Epithelial cell of proximal tubule (primary cell): ENCODE results near the gene UBXN2A. TPM values are rescaled to one million over a fixed set of nuclear protein-coding genes. Genes with fewer than 3 reads are reported as not detected.
A peak's percentile ranks its signal among the peaks of the same experiment; 100 is the strongest.
"Not testable (repeated sequence)": the region's sequence is repeated elsewhere in the genome, so short reads cannot be mapped to it uniquely, and the experiment has no call there.

Experiments used
- DNase-seq: peaks from one replicate; pipeline ENCODE4 v3.0.0-alpha.2; 2011; ENCODE audit warnings: low read depth
- H3K4me3 ChIP-seq: 2 replicates; pipeline ENCODE4 v1.5.1; 2011; ENCODE audit warnings: low read depth, mild to moderate bottlenecking, low read length
- total RNA-seq: library from RNA; depleted of rRNA; stranded (reverse); fragments of >200 nt; gene quantifications from 2 replicates; pipeline ENCODE4 v1.2.3, GENCODE V29; 2015
- TF ChIP-seq, protein P1 (sequence below): conservative IDR thresholded peaks from 2 replicates; pipeline ENCODE4 v1.5.1; 2012; ENCODE audit warnings: low read depth, mild to moderate bottlenecking, low read length

UBXN2A gene
- total RNA-seq, 1 donor from 2014 or later, result 13.4 TPM

DNA sequence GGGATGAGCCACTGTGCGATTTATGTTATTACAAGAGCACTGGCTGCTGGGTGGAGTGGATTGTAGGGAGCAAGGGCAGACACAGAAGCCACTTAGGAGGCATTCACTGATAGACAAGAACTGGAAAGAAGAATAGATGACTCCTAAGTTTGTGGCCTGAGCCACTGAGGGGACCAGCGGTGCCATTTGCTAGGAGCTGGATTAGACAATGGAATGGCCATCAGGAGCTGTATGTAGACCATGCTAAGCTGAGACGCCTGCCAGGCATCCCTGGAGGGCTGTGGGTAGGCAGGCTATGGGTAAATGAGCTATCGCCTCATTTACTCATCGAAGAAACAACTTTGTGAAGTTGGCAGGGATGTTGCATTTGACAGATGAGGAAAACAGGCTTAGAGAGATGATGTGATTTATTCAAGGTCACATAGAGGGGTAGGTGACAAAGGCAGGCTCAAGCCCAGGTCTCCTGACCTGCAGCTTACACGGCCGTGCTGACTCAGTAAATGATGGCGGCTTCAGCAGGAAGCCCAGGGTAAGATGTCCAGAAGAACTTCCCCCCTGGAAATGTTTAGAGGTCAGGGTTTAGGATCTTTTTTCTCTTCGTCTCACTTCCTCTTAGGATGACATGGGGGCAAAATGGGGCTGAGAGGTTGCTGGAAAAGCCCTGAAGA, 72.4 kb downstream of the UBXN2A start:
- no peak for DNase-seq
- TF ChIP-seq, protein P1, sequence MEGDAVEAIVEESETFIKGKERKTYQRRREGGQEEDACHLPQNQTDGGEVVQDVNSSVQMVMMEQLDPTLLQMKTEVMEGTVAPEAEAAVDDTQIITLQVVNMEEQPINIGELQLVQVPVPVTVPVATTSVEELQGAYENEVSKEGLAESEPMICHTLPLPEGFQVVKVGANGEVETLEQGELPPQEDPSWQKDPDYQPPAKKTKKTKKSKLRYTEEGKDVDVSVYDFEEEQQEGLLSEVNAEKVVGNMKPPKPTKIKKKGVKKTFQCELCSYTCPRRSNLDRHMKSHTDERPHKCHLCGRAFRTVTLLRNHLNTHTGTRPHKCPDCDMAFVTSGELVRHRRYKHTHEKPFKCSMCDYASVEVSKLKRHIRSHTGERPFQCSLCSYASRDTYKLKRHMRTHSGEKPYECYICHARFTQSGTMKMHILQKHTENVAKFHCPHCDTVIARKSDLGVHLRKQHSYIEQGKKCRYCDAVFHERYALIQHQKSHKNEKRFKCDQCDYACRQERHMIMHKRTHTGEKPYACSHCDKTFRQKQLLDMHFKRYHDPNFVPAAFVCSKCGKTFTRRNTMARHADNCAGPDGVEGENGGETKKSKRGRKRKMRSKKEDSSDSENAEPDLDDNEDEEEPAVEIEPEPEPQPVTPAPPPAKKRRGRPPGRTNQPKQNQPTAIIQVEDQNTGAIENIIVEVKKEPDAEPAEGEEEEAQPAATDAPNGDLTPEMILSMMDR, result no peak
- H3K4me3 ChIP-seq, result no peak overlapping the region

GRCh38 chr2:24014902-24015301, 74.6 kb downstream of the UBXN2A start:
- DNase-seq, result peak; percentile 20
- H3K4me3 ChIP-seq, result not testable (repeated sequence)

DNA sequence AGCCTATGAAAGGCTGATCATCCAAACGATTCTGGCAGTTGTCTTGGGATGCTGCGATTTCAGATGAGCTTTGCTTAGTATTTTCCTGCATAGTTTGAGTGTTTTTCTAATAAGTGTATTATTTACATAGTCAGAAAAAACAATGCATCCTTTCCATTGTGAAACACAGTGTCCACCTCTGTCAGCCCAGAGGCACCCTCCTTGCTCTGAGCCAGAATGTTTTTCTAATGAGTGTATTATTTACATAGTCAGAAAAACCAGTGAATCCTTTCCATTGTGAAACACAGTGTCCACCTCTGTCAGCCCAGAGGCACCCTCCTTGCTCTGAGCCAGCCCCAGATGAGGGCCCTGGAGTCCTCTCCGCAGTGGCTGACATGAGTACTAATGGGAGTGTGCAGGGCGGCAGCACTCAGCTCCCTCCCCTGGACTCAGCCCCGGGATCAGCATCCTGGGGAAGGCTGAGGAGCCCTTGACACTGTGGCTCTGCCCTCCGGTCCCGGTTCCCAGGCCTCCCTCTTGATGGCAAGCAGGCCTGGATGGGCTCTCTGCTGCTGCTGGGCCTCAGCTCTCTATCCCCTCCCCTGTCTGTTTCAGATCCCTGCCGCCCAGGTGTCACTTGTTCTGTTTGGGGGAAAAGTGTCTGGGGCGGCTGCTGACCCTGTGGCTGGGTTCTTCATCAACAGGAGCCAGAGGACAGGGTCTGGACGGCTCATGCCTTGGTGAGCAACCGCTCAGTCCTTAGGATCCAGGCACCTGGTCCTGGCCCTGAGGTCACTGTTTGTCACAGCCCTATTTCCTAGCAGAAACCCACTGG, 75.5 kb downstream of the UBXN2A start:
- TF ChIP-seq, protein P1, result no peak
- H3K4me3 ChIP-seq, result no peak overlapping the region
- DNase-seq, result peak; percentile 76

GRCh38 chr2:24016376-24016761, 76.1 kb downstream of the UBXN2A start:
- TF ChIP-seq, protein P1, result no peak
- no peak for DNase-seq
- no peak overlapping the region for H3K4me3 ChIP-seq

DNA sequence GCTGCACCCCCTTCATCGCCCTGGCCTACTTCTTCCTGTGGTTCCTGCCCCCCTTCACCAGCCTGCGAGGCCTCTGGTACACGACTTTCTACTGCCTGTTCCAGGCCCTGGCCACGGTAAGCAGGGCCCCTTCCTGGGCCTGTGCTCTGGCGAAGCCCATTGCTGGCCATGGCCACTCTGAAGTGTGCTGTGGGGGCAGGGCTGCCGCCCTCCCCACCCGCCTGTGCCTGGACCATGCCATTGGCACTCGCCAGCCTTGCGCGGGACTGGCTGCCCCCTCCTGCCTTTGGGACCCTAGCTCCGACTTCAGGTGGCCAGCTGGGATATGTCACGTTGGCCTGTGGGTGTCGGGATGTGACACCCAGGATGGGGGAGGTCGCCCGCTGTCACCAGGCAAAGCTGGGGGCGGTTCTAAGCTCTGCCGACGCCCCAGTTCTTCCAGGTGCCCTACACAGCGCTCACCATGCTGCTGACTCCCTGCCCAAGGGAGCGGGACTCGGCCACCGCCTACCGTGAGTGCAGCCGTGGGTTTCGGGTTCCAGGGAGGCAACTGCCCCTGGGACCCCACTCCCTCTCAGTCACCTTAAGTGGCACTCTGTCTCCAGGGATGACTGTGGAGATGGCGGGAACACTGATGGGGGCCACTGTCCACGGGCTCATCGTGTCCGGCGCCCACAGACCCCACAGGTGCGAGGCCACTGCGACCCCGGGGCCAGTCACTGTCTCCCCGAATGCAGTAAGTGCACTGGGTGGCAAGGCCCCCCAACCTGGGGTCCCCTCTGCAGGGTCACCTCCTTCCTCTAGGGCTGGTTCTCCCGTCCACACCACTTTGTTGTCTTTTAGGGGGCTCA, 76.8 kb downstream of the UBXN2A start:
- TF ChIP-seq, protein P1, result no peak
- no peak for DNase-seq
- H3K4me3 ChIP-seq, result no peak overlapping the region

GRCh38 chr2:24017711-24018110, 77.4 kb downstream of the UBXN2A start:
- TF ChIP-seq, protein P1, result no peak
- H3K4me3 ChIP-seq, result no peak overlapping the region
- DNase-seq, result no peak

- DNase-seq, result no peak
- no peak overlapping the region for H3K4me3 ChIP-seq
- TF ChIP-seq, protein P1, result no peak
These were observed 78.0 kb downstream of the UBXN2A start for GRCh38 chr2:24018241-24018640.
